A549 (cell line): ENCODE data around the gene CUEDC2. TPM values are rescaled to one million over a fixed set of nuclear protein-coding genes. Genes with fewer than 3 reads are reported as not detected.
A peak's percentile ranks its signal among the peaks of the same experiment; 100 is the strongest.

Experiments
- ATAC-seq, 2 experiments: fragments of 200-7000 bp in 1 of 2; fragments of >200 bp in 1 of 2; cut with Nextera tagmentation in 1 of 2; cut with Tn5 transposase in 1 of 2; 3 replicates each; pipeline versions ENCODE4 v1.8.0 to v1.9.1; 2018 to 2020; ENCODE audit warnings: mild to moderate bottlenecking in 1 of 2, moderate library complexity in 1 of 2
- CTCF ChIA-PET: fragments of 300-600 bp; sonication (Branson Sonifier 250); formaldehyde crosslinking; extraction: SDS; loops from one replicate; lab custom pipeline; 2021; ENCODE audit warnings: antibody characterized with exemption, inconsistent platforms; lab: Yijun Ruan, JAX
- POLR2A ChIA-PET: fragments of 350-600 bp; formaldehyde crosslinking; extraction: SDS; loops from one replicate; lab custom pipeline; 2021; ENCODE audit warnings: antibody characterized with exemption, inconsistent platforms; lab: Yijun Ruan, JAX
- DNase-seq, 2 experiments: peaks; one replicate each; pipeline versions ENCODE4 v3.0.0 to v3.0.0-alpha.2; 2011 to 2016; ENCODE audit warnings: low read depth in 1 of 2, low spot score in 1 of 2
- FAIRE-seq: peaks from 2 replicates; lab custom pipeline; 2011; peaks lifted over from hg19 to GRCh38; lab: Jason Lieb, UNC
- H3K27ac ChIP-seq, 2 experiments: fragments of >200 bp; sonication (Bioruptor Twin); formaldehyde crosslinking; 3 replicates each; pipeline ENCODE4 v1.5.1; 2016 to 2017
- H3K4me1 ChIP-seq: fragments of >200 bp; sonication (Bioruptor Twin); formaldehyde crosslinking; 3 replicates; pipeline ENCODE4 v1.6.1; 2016
- H3K4me2 ChIP-seq: fragments of >200 bp; sonication (Bioruptor Twin); formaldehyde crosslinking; 3 replicates; pipeline ENCODE4 v1.6.1; 2016
- H3K4me3 ChIP-seq: fragments of >200 bp; sonication (Bioruptor Twin); formaldehyde crosslinking; 3 replicates; pipeline ENCODE4 v1.5.1; 2016
- H3K9me3 ChIP-seq: fragments of >200 bp; sonication (Bioruptor Twin); formaldehyde crosslinking; 3 replicates; pipeline ENCODE4 v1.6.1; 2016
- BHLHE40 ChIP-seq: IDR thresholded peaks from 2 replicates; pipeline ENCODE4 v1.6.1; 2012; ENCODE audit warnings: low read depth, low read length, inconsistent platforms
- CBX8 ChIP-seq: fragments of 200-600 bp; sonication (generic); IDR thresholded peaks from 2 replicates; pipeline ENCODE4 v1.6.1; 2016
- CHD4 ChIP-seq: fragments of 200-600 bp; sonication (generic); IDR thresholded peaks from 2 replicates; pipeline ENCODE4 v1.6.1; 2016; ENCODE audit warnings: antibody characterized with exemption, mild to moderate bottlenecking, borderline replicate concordance
- FOSB ChIP-seq: fragments of 250-450 bp; sonication (Bioruptor Pico); IDR thresholded peaks from 2 replicates; pipeline ENCODE4 v1.5.0; 2020; ENCODE audit warnings: mild to moderate bottlenecking, moderate library complexity
- FOSL2 ChIP-seq, 2 experiments: fragments of 450-650 bp in 1 of 2; fragments of >200 bp in 1 of 2; sonication (Bioruptor Twin) in 1 of 2; formaldehyde crosslinking; IDR thresholded peaks; 2 replicates each; pipeline versions ENCODE4 v1.5.0 to v1.6.1; 2016 to 2020; ENCODE audit warnings: mild to moderate bottlenecking in 1 of 2, moderate library complexity in 1 of 2
- GATA3 ChIP-seq: IDR thresholded peaks from 2 replicates; pipeline ENCODE4 v1.6.1; 2012; ENCODE audit warnings: borderline replicate concordance
- HDAC2 ChIP-seq: fragments of 200-600 bp; sonication (generic); IDR thresholded peaks from 2 replicates; pipeline ENCODE4 v1.6.1; 2016
- HOXB13 ChIP-seq: fragments of 250-450 bp; sonication (Bioruptor Pico); IDR thresholded peaks from 2 replicates; pipeline ENCODE4 v1.5.0; 2020; ENCODE audit warnings: low read depth, mild to moderate bottlenecking, moderate library complexity
- KDM1A ChIP-seq: fragments of 200-600 bp; sonication (generic); IDR thresholded peaks from 2 replicates; pipeline ENCODE4 v1.6.1; 2016; ENCODE audit warnings: low read depth, mild to moderate bottlenecking
- MAFK ChIP-seq: fragments of 450-650 bp; IDR thresholded peaks from 2 replicates; pipeline ENCODE4 v1.6.1; 2014; ENCODE audit not compliant: partially characterized antibody
- NR3C1 ChIP-seq: fragments of >200 bp; sonication (Bioruptor Twin); formaldehyde crosslinking; IDR thresholded peaks from 3 replicates; pipeline ENCODE4 v1.6.1; 2017
- POLR2AphosphoS2 ChIP-seq: conservative IDR thresholded peaks from 2 replicates; pipeline ENCODE4 v1.6.1; 2012; ENCODE audit warnings: low read length, improper control_type of control experiment, inconsistent platforms
- RAD21 ChIP-seq, 2 experiments: fragments of >200 bp in 1 of 2; sonication (Bioruptor Twin) in 1 of 2; formaldehyde crosslinking in 1 of 2; IDR thresholded peaks in 1 of 2; conservative IDR thresholded peaks in 1 of 2; 2 replicates in 1 of 2; 3 replicates in 1 of 2; pipeline ENCODE4 v1.6.1; 2012 to 2018; ENCODE audit warnings: inconsistent platforms in 1 of 2
- RCOR1 ChIP-seq: fragments of 150-350 bp; IDR thresholded peaks from 2 replicates; pipeline ENCODE4 v1.6.1; 2014; ENCODE audit warnings: antibody characterized with exemption, low read length, low read depth
- ZFP36 ChIP-seq: fragments of 450-650 bp; IDR thresholded peaks from 2 replicates; pipeline ENCODE4 v1.6.1; 2014; ENCODE audit warnings: borderline replicate concordance; ENCODE audit not compliant: partially characterized antibody
- ZNF302 ChIP-seq: fragments of 250-450 bp; sonication (Bioruptor Pico); IDR thresholded peaks from 2 replicates; pipeline ENCODE4 v1.9.0; 2021; ENCODE audit warnings: inconsistent platforms, mild to moderate bottlenecking, moderate library complexity
- WGBS: methylation state at CpG from one replicate; pipeline ENCODE4 v1.1.6; 2017; ENCODE audit errors: missing lambda C conversion rate; 5-methylcytosine and 5-hydroxymethylcytosine counted together
- polyA plus RNA-seq, 4 experiments: library from polyadenylated mRNA; depleted of rRNA in 3 of 4; stranded (reverse); fragments of >200 nt; fragmentation: RNase III in 1 of 4; extraction: RNeasy Plus Mini Kit Qiagen cat#74134 plus additional on column Dnase treatment in 1 of 4; gene quantifications; 2 replicates in 3 of 4; 3 replicates in 1 of 4; pipeline ENCODE4 v1.2.3, GENCODE V29; 2011 to 2017
- TF ChIP-seq, protein P1 (sequence below): IDR thresholded peaks from 2 replicates; pipeline ENCODE4 v1.6.1; 2012; ENCODE audit warnings: low read depth, borderline replicate concordance
- TF ChIP-seq, protein P2 (sequence below): fragments of >200 bp; sonication (Bioruptor Twin); formaldehyde crosslinking; IDR thresholded peaks from 3 replicates; pipeline ENCODE4 v1.5.1; 2016
- TF ChIP-seq, protein P3 (sequence below): fragments of 250-450 bp; sonication (Bioruptor Pico); IDR thresholded peaks from 2 replicates; pipeline ENCODE4 v1.5.0; 2020; ENCODE audit warnings: low read depth, mild to moderate bottlenecking, moderate library complexity

Gene CUEDC2
- polyA plus RNA-seq, 2 of the 4 experiments (the other 2 are of a cell fraction): 43.7 to 67.4 TPM

DNA sequence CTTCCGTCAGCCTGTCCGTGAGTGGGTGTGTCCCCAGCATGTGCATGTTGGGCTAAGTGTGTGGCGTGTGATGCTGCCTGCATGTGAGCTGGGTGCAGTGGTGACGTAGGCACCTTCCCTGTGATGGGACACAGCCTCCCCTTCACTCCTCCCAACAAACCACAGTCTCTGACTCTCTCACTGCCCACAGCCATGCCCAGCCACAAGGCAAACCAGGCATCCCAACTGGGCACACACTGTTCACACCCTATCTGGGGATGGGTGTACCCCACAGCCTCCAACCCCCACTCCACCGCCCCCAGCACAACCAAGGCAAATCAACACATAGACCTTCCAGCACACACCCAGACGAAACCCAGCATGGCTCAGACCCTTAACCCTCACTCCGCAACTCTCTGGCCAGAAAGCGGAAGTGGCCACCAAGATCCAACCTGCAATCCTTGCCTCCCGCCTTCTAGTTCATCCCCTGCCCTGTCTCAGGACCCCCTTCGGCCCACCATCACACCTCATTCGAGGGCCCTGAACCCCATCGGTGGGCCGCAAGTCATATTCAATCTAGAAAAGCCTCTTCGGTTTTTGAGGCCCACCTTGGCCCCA lies 24.1 kb downstream of the CUEDC2 start:
- ChIA-PET CTCF (interaction anchor here (0.9 to 16.2 kb wide), 7 partner anchors 9 to 179 kb away, joined by 3 to 337 read pairs (median 4); partner anchors contain the start of genes CUEDC2, FBXL15 and NFKB2), POLR2A (no interaction called here)
- FAIRE-seq (no peak), DNase-seq (no peak), ATAC-seq (peak; percentile 1; a peak in 1 of 6 replicates)
- Histone ChIP-seq H3K27ac (no peak overlapping the region), H3K4me2 (peak overlapping the region; percentile 93), H3K9me3 (no peaks in the 10 kb centered on the region), H3K4me1 (peaks cover 2% of the 10 kb centered on the region; the same call in 1 of the 3 replicates), H3K4me3 (peak overlapping the region; percentile 65)
- TF ChIP-seq FOSL2 (IDR thresholded peaks at IDR 0.05): no peak
- no peak for TF ChIP-seq FOSL2 (CRISPR knock-in tag; IDR thresholded peaks at IDR 0.05)
- TF ChIP-seq CHD4: no peak
- TF ChIP-seq ZNF302 (CRISPR knock-in tag): no peak
- no peak for TF ChIP-seq FOSB (CRISPR knock-in tag)
- no peak for TF ChIP-seq BHLHE40
- no peak for TF ChIP-seq HOXB13 (CRISPR knock-in tag)
- TF ChIP-seq ZFP36: no peak
- TF ChIP-seq MAFK: no peak
- no peak for TF ChIP-seq HDAC2
- no peak for TF ChIP-seq NR3C1
- TF ChIP-seq CBX8: no peak
- TF ChIP-seq, protein P1, sequence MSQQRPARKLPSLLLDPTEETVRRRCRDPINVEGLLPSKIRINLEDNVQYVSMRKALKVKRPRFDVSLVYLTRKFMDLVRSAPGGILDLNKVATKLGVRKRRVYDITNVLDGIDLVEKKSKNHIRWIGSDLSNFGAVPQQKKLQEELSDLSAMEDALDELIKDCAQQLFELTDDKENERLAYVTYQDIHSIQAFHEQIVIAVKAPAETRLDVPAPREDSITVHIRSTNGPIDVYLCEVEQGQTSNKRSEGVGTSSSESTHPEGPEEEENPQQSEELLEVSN: no peak
- TF ChIP-seq, protein P2, sequence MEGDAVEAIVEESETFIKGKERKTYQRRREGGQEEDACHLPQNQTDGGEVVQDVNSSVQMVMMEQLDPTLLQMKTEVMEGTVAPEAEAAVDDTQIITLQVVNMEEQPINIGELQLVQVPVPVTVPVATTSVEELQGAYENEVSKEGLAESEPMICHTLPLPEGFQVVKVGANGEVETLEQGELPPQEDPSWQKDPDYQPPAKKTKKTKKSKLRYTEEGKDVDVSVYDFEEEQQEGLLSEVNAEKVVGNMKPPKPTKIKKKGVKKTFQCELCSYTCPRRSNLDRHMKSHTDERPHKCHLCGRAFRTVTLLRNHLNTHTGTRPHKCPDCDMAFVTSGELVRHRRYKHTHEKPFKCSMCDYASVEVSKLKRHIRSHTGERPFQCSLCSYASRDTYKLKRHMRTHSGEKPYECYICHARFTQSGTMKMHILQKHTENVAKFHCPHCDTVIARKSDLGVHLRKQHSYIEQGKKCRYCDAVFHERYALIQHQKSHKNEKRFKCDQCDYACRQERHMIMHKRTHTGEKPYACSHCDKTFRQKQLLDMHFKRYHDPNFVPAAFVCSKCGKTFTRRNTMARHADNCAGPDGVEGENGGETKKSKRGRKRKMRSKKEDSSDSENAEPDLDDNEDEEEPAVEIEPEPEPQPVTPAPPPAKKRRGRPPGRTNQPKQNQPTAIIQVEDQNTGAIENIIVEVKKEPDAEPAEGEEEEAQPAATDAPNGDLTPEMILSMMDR: no peak
- no peak for TF ChIP-seq RAD21 (conservative IDR thresholded peaks at IDR 0.05 in 1 of 2, IDR thresholded peaks at IDR 0.05 in 1 of 2)
- TF ChIP-seq GATA3: no peak
- no peak for TF ChIP-seq KDM1A
- 79% methylated on average over 14 of the region's 14 CpGs for WGBS

DNA sequence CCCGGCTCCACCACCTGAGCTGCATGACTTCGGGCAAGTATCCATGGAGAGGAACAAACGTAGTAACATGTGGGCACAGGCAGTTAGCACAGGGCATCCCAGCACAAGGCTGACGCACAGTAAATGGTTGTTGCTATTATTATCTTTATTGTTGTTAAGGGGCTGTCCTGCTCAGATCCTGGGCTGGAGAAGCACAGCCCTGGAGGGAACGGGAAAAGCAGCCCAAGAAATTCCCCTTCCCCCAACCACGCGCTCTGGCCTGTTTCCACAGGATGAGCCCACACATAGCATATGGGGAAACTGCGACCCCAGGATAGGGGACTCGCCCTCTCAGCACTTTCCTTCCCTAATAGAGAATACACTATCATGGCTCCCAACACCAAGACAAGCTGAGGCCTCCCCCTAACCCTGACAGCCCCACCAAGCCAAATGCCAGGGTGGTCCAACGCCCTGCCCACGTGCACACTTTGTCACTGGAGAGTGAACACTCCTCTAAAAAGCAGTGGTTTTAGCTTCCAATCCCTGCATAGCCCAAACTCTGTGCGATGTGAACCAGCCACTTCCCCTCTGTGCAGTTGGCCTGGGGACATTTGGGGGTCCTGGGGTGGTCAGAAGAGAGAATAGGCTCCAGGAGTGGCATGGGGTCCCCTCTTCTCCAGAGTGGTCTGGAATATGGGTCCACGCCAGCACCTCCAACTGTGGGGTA lies 24.8 kb downstream of the CUEDC2 start:
- FAIRE-seq: no peak
- ATAC-seq: no peak; a peak in 1 of 6 replicates
- no peak for DNase-seq
- 81% methylated on average over 13 of the region's 13 CpGs for WGBS
- Histone ChIP-seq H3K4me1 (peaks cover 2% of the 10 kb centered on the region), H3K9me3 (no peaks in the 10 kb centered on the region), H3K4me3 (no peak overlapping the region), H3K4me2 (no peak overlapping the region), H3K27ac (no peak overlapping the region)
- TF ChIP-seq POLR2AphosphoS2: peak; percentile 94; the same call in 1 of the 2 replicates
- TF ChIP-seq RCOR1: no peak
- ChIA-PET CTCF (interaction anchor here (0.9 to 16.2 kb wide), 8 partner anchors 8 to 179 kb away, joined by 3 to 337 read pairs (median 4); partner anchors contain the start of genes CUEDC2, FBXL15 and NFKB2), POLR2A (no interaction called here)

DNA sequence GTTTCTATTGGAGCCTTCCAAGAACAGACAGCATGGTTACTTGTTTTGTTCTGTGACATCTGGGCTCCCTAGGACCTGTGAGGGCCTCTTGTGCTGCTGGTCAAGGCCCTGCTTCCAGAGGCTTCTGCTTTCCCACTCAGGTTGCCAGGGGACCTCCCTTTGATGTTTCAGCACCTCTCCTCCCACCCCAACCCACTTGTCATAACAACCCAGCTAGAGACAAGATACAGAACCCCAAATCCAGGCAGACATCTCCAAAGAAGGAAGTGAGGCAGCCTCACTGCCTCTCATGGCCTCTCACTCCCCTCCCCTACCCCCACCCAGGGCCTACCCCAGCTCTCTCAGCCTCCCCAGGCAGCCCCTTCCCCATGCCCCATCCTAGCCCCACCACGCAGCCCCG lies 25.6 kb downstream of the CUEDC2 start:
- Histone ChIP-seq H3K9me3 (no peaks in the 10 kb centered on the region), H3K4me3 (no peak overlapping the region), H3K27ac (no peak overlapping the region), H3K4me2 (no peak overlapping the region), H3K4me1 (peaks cover 9% of the 10 kb centered on the region)
- TF ChIP-seq, protein P3, sequence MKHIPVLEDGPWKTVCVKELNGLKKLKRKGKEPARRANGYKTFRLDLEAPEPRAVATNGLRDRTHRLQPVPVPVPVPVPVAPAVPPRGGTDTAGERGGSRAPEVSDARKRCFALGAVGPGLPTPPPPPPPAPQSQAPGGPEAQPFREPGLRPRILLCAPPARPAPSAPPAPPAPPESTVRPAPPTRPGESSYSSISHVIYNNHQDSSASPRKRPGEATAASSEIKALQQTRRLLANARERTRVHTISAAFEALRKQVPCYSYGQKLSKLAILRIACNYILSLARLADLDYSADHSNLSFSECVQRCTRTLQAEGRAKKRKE (CRISPR knock-in tag): no peak
- ChIA-PET POLR2A (interaction anchor here (0.6 to 0.7 kb wide), 2 partner anchors 12 to 238 kb away, joined by 5 to 10 read pairs; no protein-coding TSS in a partner anchor), CTCF (interaction anchor here (0.6 to 16.2 kb wide), 10 partner anchors 12 to 334 kb away, joined by 3 to 450 read pairs (median 4); partner anchors contain the start of genes CUEDC2, ELOVL3, FBXL15 and NFKB2)
- FAIRE-seq (no peak), DNase-seq (no peak), ATAC-seq (no peak)
- WGBS: no CpG with 5 or more reads among the region's 2 CpGs
